ENCODE measurements around the gene NIPSNAP2.

GRCh38 chr7:56028942-56029630 lies 64.7 kb downstream of the NIPSNAP2 start:
- TF ChIP-seq CTCF (IDR thresholded peaks at IDR 0.05) (no peak), EP300 (IDR thresholded peaks at IDR 0.05) (no peak)

Measured in stomach (tissue), 4 donors.